ENCODE data around the gene MIS18BP1.
"Not testable (repeated sequence)": the region's sequence is repeated elsewhere in the genome, so short reads cannot be mapped to it uniquely, and the experiment has no call there.

Gene MIS18BP1

DNA sequence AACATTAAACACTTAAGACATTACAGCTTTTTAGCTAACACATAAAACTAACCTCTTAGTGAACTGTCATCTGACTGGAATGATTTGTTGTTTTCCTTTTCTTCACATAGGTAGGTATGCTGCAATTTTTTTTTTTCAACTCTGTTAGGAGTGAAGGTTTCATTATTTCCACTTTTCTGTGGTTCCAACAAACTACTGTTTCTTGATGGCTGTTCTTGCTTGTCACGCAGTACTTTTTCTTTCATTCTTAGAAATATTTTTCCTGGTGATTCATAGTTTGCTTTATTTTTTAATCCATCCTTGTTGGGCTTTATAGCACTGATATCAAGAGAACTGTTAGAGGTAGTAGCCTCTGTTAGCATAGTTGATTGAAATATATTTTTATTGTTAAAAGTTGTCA lies 6.3 kb downstream of the MIS18BP1 start:
- TF ChIP-seq, protein P1, sequence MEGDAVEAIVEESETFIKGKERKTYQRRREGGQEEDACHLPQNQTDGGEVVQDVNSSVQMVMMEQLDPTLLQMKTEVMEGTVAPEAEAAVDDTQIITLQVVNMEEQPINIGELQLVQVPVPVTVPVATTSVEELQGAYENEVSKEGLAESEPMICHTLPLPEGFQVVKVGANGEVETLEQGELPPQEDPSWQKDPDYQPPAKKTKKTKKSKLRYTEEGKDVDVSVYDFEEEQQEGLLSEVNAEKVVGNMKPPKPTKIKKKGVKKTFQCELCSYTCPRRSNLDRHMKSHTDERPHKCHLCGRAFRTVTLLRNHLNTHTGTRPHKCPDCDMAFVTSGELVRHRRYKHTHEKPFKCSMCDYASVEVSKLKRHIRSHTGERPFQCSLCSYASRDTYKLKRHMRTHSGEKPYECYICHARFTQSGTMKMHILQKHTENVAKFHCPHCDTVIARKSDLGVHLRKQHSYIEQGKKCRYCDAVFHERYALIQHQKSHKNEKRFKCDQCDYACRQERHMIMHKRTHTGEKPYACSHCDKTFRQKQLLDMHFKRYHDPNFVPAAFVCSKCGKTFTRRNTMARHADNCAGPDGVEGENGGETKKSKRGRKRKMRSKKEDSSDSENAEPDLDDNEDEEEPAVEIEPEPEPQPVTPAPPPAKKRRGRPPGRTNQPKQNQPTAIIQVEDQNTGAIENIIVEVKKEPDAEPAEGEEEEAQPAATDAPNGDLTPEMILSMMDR (IDR thresholded peaks at IDR 0.05; ENCODE audit: insufficient read depth, low read depth, low read length, missing control alignments): no peak
- peak overlapping the region; percentile 19; the same call in 1 of the 2 replicates for H3K4me3 ChIP-seq (ENCODE audit: low read depth, low read length)
- peak; percentile 33 for DNase-seq (ENCODE audit: low read depth)

GRCh38 chr14:45246151-45246550 lies 6.9 kb downstream of the MIS18BP1 start:
- TF ChIP-seq, protein P1 (IDR thresholded peaks at IDR 0.05; ENCODE audit: insufficient read depth, low read depth, low read length, missing control alignments): no peak
- no peak for DNase-seq (ENCODE audit: low read depth)
- no peak overlapping the region for H3K4me3 ChIP-seq (ENCODE audit: low read depth, low read length)

DNA sequence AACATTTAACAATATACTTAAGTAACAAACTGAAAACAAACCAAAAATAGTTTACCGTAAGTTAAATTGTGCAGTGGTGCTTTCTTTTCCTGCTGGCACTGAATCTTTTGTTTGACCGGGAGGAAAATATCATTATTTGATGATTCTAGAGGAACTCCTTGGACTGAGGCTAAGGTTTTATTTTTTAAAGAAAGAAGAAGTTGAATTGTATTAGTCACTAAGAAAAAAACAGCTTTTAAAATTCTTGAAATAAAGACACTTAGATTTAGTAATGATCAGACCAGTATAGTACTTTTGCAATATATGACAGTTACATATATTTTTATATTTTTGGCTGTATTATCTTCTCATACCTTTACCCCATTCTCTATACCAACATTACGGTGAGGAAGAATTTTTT lies 10.3 kb downstream of the MIS18BP1 start:
- H3K4me3 ChIP-seq (ENCODE audit: low read depth, low read length): no peak overlapping the region
- DNase-seq (ENCODE audit: low read depth): no peak
- TF ChIP-seq, protein P1 (IDR thresholded peaks at IDR 0.05; ENCODE audit: insufficient read depth, low read depth, low read length, missing control alignments): no peak

GRCh38 chr14:45238988-45239387 lies 14.0 kb downstream of the MIS18BP1 start:
- DNase-seq (ENCODE audit: low read depth): no peak
- TF ChIP-seq, protein P1 (IDR thresholded peaks at IDR 0.05; ENCODE audit: insufficient read depth, low read depth, low read length, missing control alignments): no peak
- H3K4me3 ChIP-seq (ENCODE audit: low read depth, low read length): no peak overlapping the region

GRCh38 chr14:45227566-45227965 lies 25.4 kb downstream of the MIS18BP1 start:
- H3K4me3 ChIP-seq (ENCODE audit: low read depth, low read length): no peak overlapping the region
- TF ChIP-seq, protein P1 (IDR thresholded peaks at IDR 0.05; ENCODE audit: insufficient read depth, low read depth, low read length, missing control alignments): no peak
- no peak for DNase-seq (ENCODE audit: low read depth)

- no peak overlapping the region for H3K4me3 ChIP-seq (ENCODE audit: low read depth, low read length)
- DNase-seq (ENCODE audit: low read depth): peak; percentile 49
- TF ChIP-seq, protein P1 (IDR thresholded peaks at IDR 0.05; ENCODE audit: insufficient read depth, low read depth, low read length, missing control alignments): no peak
Observed at GRCh38 chr14:45222485-45223262, 30.3 kb downstream of the MIS18BP1 start.

DNA sequence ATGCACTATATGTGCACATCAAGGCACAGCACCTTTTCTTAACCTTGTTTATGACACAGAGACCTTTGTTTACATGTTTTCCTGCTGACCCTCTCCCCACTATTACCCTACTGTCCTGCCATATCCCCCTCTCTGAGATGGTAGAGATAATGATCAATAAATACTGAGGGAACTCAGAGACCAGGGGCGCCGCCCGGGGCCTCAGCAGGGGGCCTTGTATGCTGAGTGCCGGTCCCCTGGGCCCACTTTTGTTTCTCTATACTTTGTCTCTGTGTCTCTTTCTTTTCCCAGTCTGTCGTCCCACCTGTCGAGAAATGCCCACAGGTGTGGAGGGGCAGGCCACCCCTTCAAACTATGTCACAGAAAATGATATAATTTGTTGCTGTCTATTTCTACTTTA lies 38.7 kb downstream of the MIS18BP1 start:
- DNase-seq (ENCODE audit: low read depth); H3K4me3 ChIP-seq (ENCODE audit: low read depth, low read length): not testable (repeated sequence)

GRCh38 chr14:45213716-45214115 lies 39.3 kb downstream of the MIS18BP1 start:
- not testable (repeated sequence) for DNase-seq (ENCODE audit: low read depth); H3K4me3 ChIP-seq (ENCODE audit: low read depth, low read length)
